Activated T-cell treated with anti-CD3 and anti-CD28 coated beads, Interleukin-2, amount 50 U/mL, for 24 hours (primary cell): Measurements from ENCODE around the gene OPN4.
"Not testable (repeated sequence)": the region's sequence is repeated elsewhere in the genome, so short reads cannot be mapped to it uniquely, and the experiment has no call there.

Experiments
- DNase-seq: peaks from one replicate; pipeline ENCODE4 v3.0.0-alpha.2; 2020
- H3K27ac Mint-ChIP-seq: 2 replicates; pipeline ENCODE4 v1.8.0; 2020; ENCODE audit warnings: mild to moderate bottlenecking, mixed read lengths
- H3K27me3 Mint-ChIP-seq: 2 replicates; pipeline ENCODE4 v1.8.0; 2020; ENCODE audit warnings: mixed read lengths
- H3K36me3 Mint-ChIP-seq: 2 replicates; pipeline ENCODE4 v1.8.0; 2020; ENCODE audit warnings: low read depth, mixed read lengths
- H3K4me1 Mint-ChIP-seq: 2 replicates; pipeline ENCODE4 v1.8.0; 2020; ENCODE audit warnings: low read depth, mixed read lengths
- H3K4me3 Mint-ChIP-seq: 2 replicates; pipeline ENCODE4 v1.8.0; 2020; ENCODE audit warnings: mild to moderate bottlenecking, moderate library complexity, mixed read lengths
- H3K9me3 Mint-ChIP-seq: 2 replicates; pipeline ENCODE4 v1.8.0; 2020; ENCODE audit warnings: mixed read lengths

The OPN4 gene

GRCh38 chr10:86642021-86642420 is 12.3 kb upstream of the OPN4 start:
- no peaks in the 10 kb centered on the region for H3K36me3 Mint-ChIP-seq

GRCh38 chr10:86642499-86642898 is 11.8 kb upstream of the OPN4 start:
- H3K27me3 Mint-ChIP-seq, result peaks cover 17% of the 10 kb centered on the region
- H3K4me1 Mint-ChIP-seq, result peaks cover 11% of the 10 kb centered on the region
- no peak overlapping the region for H3K4me3 Mint-ChIP-seq
- peaks cover 8% of the 10 kb centered on the region for H3K9me3 Mint-ChIP-seq
- H3K36me3 Mint-ChIP-seq, result no peaks in the 10 kb centered on the region
- H3K27ac Mint-ChIP-seq, result no peak overlapping the region
- no peak for DNase-seq

More at GRCh38 chr10:86642021-86642420, 12.3 kb upstream of the OPN4 start:
- DNase-seq, result no peak
- Mint-ChIP-seq H3K27me3 (peaks cover 17% of the 10 kb centered on the region), H3K4me3 (no peak overlapping the region), H3K9me3 (peaks cover 8% of the 10 kb centered on the region), H3K27ac (no peak overlapping the region), H3K4me1 (peaks cover 11% of the 10 kb centered on the region)

GRCh38 chr10:86644152-86644793 is 10.1 kb upstream of the OPN4 start:
- Mint-ChIP-seq H3K4me3 (no peak overlapping the region), H3K27ac (no peak overlapping the region), H3K27me3 (peaks cover 17% of the 10 kb centered on the region), H3K4me1 (peaks cover 11% of the 10 kb centered on the region), H3K9me3 (peaks cover 8% of the 10 kb centered on the region), H3K36me3 (no peaks in the 10 kb centered on the region)
- DNase-seq, result no peak

GRCh38 chr10:86644794-86645445 is 9.4 kb upstream of the OPN4 start:
- Mint-ChIP-seq H3K36me3 (no peaks in the 10 kb centered on the region), H3K9me3 (peaks cover 8% of the 10 kb centered on the region), H3K27me3 (peaks cover 15% of the 10 kb centered on the region), H3K27ac (no peak overlapping the region), H3K4me3 (no peak overlapping the region), H3K4me1 (peaks cover 11% of the 10 kb centered on the region)
- no peak for DNase-seq

GRCh38 chr10:86645621-86646165 is 8.7 kb upstream of the OPN4 start:
- DNase-seq, H3K36me3 Mint-ChIP-seq, H3K27ac Mint-ChIP-seq, H3K9me3 Mint-ChIP-seq, H3K4me3 Mint-ChIP-seq: not testable (repeated sequence)
- peaks cover 11% of the 10 kb centered on the region for H3K27me3 Mint-ChIP-seq
- peaks cover 11% of the 10 kb centered on the region for H3K4me1 Mint-ChIP-seq

GRCh38 chr10:86646532-86646931 is 7.8 kb upstream of the OPN4 start:
- no peak for DNase-seq
- no peak overlapping the region for H3K27ac Mint-ChIP-seq
- peaks cover 6% of the 10 kb centered on the region for H3K9me3 Mint-ChIP-seq
- H3K4me3 Mint-ChIP-seq, result no peak overlapping the region
- H3K27me3 Mint-ChIP-seq, result peaks cover 11% of the 10 kb centered on the region
- H3K4me1 Mint-ChIP-seq, result peaks cover 11% of the 10 kb centered on the region
- H3K36me3 Mint-ChIP-seq, result no peaks in the 10 kb centered on the region

- Mint-ChIP-seq H3K4me1 (peaks cover 11% of the 10 kb centered on the region), H3K27me3 (peaks cover 7% of the 10 kb centered on the region), H3K27ac (no peak overlapping the region), H3K36me3 (no peaks in the 10 kb centered on the region), H3K4me3 (no peak overlapping the region), H3K9me3 (peaks cover 2% of the 10 kb centered on the region)
- no peak for DNase-seq
These were observed 7.4 kb upstream of the OPN4 start for GRCh38 chr10:86646933-86647332.

GRCh38 chr10:86647773-86648703 is 6.3 kb upstream of the OPN4 start:
- no peaks in the 10 kb centered on the region for H3K9me3 Mint-ChIP-seq
- H3K4me1 Mint-ChIP-seq, result peaks cover 11% of the 10 kb centered on the region
- DNase-seq, result no peak
- no peak overlapping the region for H3K4me3 Mint-ChIP-seq
- H3K27me3 Mint-ChIP-seq, result no peaks in the 10 kb centered on the region
- no peaks in the 10 kb centered on the region for H3K36me3 Mint-ChIP-seq
- H3K27ac Mint-ChIP-seq, result no peak overlapping the region

GRCh38 chr10:86648704-86649427 is 5.5 kb upstream of the OPN4 start:
- H3K4me1 Mint-ChIP-seq, result peaks cover 5% of the 10 kb centered on the region
- no peak overlapping the region for H3K27ac Mint-ChIP-seq
- H3K4me3 Mint-ChIP-seq, result no peak overlapping the region
- no peaks in the 10 kb centered on the region for H3K9me3 Mint-ChIP-seq
- no peaks in the 10 kb centered on the region for H3K27me3 Mint-ChIP-seq
- no peaks in the 10 kb centered on the region for H3K36me3 Mint-ChIP-seq
- DNase-seq, result peak; percentile 17

GRCh38 chr10:86649471-86650150 is 4.7 kb upstream of the OPN4 start:
- DNase-seq, result peak; percentile 15
- Mint-ChIP-seq H3K36me3 (no peaks in the 10 kb centered on the region), H3K27me3 (no peaks in the 10 kb centered on the region), H3K9me3 (no peaks in the 10 kb centered on the region), H3K4me1 (no peaks in the 10 kb centered on the region), H3K27ac (no peak overlapping the region), H3K4me3 (no peak overlapping the region)

GRCh38 chr10:86650151-86650550 is 4.2 kb upstream of the OPN4 start:
- no peaks in the 10 kb centered on the region for H3K27me3 Mint-ChIP-seq

GRCh38 chr10:86651021-86651471 is 3.3 kb upstream of the OPN4 start:
- H3K27ac Mint-ChIP-seq, result no peak overlapping the region
- no peaks in the 10 kb centered on the region for H3K36me3 Mint-ChIP-seq
- no peaks in the 10 kb centered on the region for H3K4me1 Mint-ChIP-seq
- H3K4me3 Mint-ChIP-seq, result no peak overlapping the region
- H3K27me3 Mint-ChIP-seq, result no peaks in the 10 kb centered on the region
- DNase-seq, result peak; percentile 20
- H3K9me3 Mint-ChIP-seq, result no peaks in the 10 kb centered on the region

More at GRCh38 chr10:86650151-86650550, 4.2 kb upstream of the OPN4 start:
- no peak overlapping the region for H3K27ac Mint-ChIP-seq
- no peaks in the 10 kb centered on the region for H3K36me3 Mint-ChIP-seq
- no peaks in the 10 kb centered on the region for H3K9me3 Mint-ChIP-seq
- H3K4me1 Mint-ChIP-seq, result no peaks in the 10 kb centered on the region
- no peak overlapping the region for H3K4me3 Mint-ChIP-seq
- DNase-seq, result peak; percentile 11

- Mint-ChIP-seq H3K4me3 (no peak overlapping the region), H3K4me1 (no peaks in the 10 kb centered on the region), H3K9me3 (no peaks in the 10 kb centered on the region), H3K27me3 (no peaks in the 10 kb centered on the region), H3K36me3 (no peaks in the 10 kb centered on the region), H3K27ac (no peak overlapping the region)
- DNase-seq, result peak; percentile 5
These were observed 2.6 kb upstream of the OPN4 start for GRCh38 chr10:86651631-86652331.
